HG03558 (cell line): ENCODE data around the gene MALAT1.

Experiments used
- ATAC-seq: cut with Tn5 transposase; IDR thresholded peaks from one replicate; pipeline ENCODE4 v1.9.1; 2021; ENCODE audit warnings: moderate number of reproducible peaks; ENCODE audit not compliant: unreplicated experiment; ENCODE audit errors: extremely low read depth

MALAT1 gene

DNA sequence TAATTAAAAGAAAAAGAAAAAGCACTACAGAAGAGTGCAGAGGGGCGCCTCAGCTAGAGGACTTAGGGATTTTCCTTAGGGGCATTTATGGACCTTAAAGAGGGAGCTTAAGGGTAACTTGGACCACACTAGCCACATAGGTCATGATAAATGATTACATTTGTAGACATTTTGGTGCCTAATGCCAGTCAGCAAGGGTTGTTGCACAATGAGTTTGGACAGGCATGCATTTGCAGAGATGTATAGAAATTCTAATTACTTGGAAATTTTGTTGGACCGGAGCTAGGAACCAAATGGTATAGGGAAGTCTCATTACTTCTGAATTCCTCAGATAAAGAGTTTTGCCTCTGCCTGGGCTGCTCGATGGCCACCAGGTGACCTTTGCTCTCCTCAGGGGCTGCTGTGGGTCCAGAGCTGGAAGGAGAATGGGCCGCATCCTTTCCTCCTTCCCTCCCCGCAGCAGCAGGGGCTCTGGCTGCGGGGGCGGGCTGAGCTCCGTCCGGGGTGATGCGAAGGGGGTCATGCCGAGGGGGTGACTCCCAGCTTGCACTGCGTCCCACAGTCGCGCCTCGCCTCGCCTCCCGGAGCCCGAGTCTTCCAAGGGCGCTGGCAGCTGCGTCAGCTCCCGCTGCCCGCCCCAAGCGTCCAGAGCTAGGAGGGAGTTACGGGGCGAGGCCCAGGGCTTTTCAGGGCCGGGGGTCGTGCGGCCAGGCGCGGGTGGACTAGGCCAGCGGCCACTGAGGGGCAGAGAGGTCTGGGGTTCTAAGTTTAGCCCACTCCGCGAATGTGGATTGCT lies 20.3 kb upstream of the MALAT1 start:
- no peak for ATAC-seq

DNA sequence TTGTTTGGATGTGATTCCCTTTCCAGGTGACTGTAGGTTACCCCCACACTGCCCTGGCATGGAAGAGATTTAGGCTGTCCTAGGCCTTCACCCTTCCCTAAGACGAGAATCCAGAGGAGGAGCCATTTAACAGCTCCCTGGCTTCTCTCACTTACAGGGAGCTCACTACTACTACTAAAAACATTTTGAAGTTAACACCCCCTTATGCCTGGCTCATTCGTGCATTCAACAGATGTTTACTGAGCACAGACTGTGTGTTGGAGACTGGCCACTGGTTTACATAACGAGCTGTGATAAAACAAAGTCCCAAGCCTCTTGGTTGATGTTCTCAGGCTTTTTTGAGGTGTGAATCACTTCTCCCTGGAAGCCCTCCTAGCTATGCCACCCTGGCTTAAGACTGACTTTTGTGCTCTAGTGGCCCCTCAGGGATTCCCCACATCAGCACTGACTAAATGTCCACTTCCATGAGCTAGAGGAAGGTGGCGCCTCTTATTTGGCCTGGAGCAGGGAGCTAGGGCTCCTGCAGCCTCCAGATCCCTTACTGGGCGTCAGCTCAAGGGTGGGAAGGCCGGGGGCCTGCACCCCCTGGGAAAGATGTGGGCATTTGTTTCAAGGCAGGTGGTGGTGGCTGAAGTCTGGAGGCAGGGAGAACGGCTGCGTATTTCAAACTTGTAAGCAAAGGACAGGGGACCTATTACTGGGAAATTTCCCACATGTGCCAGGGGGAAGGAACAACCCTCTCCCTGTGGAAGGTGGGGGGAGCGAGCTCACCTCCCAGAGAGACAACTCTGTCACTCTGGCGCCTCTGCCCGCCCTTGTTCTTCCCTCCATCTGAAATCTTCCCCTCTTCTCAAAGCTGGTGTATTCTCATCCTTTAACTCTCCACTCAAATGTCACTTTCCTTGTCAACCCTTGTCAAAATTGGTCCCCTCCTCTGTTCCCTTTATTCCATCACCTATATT lies 19.4 kb upstream of the MALAT1 start:
- no peak for ATAC-seq

DNA sequence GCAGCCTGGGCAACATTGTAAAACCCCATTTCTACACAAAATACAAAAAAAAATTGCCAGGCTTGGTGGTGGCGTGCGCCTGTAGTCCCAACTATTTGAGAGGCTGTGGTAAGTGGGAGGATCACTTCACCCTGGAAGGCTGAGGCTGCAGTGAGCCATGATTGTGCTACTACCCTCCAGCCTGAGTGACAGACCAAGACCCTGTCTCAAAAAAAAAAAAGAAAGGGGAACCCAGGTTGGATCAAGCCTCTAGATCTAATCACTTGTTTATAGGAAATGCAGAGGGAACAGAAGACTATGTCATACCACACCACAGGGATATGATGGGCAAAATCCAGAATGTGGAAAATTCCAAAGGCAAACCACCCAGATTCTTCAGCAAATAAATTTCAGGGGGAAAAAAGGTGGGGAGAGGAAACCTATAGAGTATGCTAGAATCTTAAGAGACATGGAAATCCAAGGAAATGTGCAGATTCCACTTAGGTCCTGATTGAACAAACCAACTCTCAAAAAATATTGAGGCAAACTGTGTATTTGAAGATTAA lies 16.5 kb upstream of the MALAT1 start:
- no peak for ATAC-seq

DNA sequence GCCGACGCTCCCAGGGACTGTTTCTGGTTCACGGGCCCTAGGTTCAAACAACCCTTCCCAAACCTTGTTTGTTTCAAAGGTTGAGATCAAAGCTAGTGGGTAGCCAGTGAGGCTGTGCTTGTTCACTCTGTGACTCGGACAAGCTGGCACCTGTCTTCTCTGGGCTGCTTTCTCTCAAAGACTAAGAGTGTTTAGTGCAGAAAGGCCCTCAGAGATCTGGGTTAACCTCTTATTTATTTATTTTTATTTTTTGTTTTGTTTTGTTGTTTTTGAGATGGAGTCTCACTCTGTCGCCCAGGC lies 13.0 kb upstream of the MALAT1 start:
- no peak for ATAC-seq

DNA sequence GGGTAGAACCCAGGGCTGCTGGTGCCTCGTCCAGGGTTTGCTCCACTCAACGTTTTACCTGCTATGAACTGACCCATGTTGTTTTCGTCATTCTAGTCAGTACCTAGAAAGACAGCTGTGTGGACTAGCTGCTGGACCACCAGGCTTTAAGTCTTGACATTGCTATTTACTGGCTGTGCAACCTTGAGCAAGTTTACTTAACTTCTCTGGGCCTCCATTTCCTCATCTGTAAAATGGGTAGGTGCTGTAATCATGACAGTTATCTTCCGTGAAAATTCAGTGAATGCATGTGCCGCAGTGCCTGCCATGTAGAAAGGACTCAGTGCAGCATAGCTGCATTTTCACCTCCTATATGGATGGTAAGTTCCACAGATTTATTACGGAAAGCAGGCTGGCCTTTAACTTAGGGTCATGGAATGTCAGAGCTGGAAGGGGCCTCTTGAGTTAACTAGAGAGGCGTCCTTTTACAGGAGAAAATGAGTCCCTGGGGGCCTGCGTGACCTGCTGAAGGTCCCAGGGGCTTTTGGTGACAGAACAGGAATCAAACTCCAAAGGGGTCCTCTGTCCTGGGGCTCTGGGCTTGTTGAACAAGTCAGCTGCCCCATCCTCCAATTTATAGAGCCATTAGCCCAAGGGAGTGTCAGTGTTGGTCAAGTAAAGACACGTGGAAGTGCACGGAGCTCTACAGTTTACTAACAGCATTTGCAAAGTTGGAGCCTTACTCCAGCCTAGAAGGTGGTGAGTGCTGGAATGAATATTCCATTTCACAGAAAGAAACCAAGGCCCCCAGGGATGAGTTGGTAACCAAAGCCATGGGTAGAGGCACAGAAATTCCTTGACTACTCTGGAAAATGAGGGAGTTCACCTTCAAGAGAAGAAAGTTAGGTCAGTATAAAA lies 12.0 kb upstream of the MALAT1 start:
- ATAC-seq, result no peak

DNA sequence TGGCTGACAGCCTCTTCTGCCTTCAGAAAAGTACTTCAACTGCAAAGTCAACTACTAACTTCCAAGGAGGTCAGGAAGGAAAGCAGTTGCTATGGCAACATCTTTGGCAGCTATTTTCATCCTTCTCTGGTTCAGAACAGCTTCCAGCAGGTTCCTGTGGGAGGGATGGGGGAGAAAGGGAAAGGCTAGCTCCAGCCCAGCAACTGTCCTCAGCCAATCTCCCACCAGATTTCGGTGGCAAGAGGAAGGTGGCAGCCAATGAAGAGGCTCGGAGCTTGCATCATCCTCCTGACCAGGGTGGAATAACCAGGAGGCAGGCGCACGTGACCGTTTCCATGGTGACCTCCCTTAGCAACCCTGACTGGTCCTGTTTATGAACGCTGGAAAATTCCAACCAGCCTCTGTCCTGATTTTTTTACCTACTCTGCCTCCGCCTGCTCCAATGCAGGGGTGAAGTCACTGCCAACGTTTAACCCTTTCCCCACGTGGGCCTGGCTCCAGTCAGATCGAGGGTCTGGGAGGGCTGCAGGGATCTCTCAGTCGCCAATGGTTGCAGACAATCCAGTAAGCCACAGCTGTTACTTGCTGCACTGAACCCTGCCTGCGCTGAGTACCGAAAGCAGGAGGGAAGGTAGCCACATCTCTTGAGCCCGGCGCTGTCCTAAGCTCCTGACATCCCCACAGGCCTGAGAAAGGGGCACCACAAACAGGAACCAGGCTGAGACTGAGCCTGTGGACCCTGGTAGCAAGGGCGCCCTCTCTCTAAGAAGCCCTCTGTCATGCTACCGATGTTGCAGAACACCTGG lies 11.2 kb upstream of the MALAT1 start:
- ATAC-seq, result no peak

DNA sequence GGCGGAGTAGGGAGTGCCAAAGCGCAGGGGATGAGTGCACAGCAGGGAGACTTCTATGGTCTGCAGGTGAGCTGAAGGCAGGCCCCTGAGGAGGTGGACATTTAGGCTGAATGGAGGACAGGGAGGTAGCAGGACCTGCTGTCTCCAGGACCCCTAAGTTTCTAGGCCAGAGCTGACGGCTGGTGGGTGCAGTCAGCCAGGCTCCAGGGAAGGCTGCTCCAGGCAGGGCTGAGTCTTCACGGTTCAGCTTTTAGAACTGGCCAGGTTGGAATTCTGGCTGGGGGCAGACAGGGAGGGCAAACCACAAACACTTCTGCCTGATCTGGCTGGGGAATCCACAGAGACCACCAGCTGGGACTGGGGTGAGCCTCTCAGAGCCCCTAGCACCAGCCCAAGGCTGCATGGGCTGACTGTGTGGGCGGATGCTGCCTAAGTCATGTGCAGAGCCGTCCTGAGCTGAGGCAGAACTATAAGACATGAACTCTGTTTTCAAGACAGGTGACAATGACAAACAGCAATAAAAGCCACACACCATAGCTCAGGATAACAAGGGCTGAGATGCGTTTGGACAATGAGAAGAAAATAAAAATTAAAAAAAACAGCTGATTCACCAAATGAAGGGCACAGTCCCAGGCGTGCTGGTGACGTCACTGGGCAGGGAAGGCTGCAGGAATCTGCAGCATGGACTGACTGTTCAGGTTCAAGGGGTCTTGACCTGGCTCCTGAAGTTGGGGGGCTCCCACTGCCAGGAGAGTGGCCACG lies 10.4 kb upstream of the MALAT1 start:
- no peak for ATAC-seq

DNA sequence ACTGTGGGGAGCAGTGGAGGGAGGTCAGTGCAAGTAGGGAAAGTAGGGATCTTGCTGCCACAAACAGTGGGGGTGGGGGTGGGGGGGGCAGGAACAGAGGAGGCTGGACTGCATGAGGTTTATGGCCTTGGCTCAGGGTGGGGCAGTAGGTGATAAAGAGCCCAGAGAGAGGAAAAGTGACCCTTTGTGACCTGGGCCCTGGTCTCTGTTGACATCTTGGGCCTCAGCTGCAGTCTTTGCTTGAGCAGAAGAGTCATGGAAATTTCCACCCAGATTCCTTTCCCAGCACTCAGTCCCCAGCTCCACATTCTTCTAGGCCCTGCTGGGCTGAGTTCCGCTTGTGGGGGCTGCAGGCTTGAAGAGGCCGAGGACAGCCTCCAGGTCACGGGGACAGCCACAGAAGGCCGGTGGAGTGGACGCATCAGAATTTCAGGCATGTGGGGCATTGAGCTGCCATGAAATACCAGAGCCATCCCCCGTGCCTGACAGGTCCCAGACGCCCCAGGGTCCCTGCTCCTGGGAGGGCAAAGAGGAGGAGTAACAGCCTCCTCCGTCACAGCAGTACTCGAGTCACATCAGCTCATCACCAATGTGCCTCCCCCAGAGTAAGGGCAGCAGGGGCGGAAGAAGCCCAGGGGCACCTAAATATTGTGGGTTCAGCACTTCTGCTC lies 9.7 kb upstream of the MALAT1 start:
- no peak for ATAC-seq

DNA sequence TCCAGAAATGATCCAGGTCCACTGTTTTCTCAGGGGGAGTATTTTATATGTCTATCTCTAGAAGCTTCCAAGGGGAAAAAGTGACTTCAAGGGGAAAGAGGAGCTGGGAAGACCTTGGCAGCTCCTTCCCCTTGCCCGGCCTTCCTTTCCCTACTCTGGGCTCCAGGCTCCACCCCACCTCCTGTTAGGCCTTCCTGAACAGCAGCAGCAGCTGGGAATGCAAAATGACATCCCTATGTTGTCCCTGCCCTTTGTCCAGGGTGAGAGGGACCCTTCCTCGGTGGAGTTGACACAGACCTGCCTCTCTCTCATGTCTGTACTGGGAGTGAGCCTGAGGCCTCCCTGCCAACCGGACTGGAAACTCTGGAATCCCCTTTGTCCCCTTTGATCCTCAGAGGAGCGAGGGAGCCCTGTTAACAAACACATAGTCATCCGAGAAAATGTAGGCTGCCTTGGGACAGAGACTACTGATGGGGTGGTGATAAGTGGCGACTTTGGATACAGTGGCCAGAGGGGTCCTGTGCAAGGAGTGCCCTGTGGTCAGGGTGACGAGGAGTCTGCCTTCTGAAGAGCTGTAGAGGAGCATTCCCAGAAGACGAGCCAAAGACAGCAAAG lies 9.0 kb upstream of the MALAT1 start:
- no peak for ATAC-seq

DNA sequence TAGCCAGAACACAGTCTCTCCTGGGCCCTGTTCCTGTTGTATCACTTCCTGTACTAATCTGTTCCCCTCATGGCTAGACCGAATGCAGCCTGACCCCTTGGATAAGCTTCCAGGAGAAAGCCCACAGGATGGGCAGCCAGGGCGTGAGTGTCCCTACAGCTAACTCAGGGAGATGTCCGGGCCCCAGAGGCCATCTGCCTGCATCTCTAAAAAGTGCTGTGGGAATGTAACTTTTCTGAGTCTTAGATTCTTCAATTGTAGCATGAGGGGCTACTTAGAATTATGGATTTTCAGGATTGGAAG lies 7.7 kb upstream of the MALAT1 start:
- no peak for ATAC-seq

DNA sequence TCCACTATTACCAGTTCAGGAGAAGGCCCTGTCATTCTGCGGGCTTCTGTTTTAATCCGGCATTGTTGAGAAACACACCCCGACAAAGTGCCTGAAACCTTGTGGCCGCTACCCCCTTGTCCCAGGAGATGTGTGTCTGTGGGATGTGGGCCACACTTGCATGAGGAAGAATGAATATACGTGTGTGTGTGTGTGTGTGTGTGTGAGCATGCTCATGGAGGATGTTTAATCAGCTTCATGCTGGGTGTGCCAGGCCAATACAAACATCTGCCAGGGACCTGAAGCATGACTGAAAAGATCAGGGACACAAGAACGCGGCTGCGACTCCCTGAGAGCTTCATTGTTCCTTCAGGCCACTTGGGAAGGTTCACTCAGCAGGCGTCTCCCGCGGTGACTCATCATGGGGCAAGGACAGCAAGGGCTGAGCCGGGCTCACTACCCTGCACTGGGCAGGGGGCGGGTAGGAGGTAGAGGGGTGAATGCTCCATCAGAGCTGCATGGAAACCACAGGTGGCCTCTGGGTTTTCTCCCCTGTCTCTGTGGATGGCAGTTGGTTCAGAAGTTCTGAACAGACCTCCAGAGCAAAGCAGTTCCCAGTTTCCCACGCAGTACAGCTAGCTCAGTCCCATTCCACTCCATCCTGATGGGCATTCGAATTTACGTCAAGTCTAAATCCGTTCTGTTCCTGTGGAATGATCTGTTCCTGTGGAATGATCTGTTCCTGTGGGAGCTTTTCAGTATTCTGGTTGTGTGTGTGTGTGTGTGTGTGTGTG lies 7.0 kb upstream of the MALAT1 start:
- no peak for ATAC-seq

DNA sequence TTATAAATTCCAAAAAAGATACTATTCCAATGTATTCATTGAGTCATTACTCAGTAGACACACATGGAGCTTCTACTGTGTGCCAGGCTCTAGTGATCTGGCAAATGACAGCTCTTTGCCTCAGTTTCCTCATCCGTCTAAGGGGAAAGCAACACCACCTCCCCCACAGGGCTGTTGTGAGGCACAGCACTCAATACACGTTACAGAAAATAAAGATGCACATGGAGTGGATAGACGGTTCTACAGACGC lies 6.5 kb upstream of the MALAT1 start:
- ATAC-seq, result no peak

DNA sequence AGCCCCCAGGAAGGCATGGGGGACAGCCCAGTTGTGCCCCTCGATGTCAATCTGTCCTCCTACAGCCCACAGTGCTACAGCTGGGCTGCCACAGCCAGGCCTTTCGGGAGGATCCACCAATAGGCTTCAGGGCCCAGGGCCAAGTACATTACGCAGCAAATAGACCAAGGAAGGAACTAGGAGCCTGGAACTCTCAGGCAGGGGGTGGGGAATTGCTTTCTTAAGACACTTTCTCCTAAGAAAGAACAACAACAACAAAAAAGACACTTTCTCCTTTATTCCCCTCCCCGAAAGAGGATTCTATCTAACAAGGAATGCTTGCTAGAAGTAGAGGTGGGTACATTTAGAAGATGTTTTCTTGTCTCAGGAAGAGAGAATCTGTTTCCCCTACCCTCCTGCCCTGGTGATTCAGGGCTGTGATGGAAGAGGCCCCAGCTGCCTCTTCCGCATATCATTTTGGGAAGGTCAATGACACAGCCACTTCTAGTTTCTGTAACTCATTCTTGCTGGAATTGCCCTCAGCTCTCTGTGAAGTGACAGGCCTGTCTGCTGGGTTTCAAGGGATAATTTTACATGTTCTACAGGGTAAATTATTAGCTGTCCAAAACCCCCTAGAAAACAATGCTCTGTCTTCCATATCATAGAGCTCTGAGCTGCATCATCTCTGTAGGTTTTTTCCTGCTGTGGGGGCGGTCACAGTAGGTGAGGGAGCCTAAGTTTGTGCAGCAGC lies 6.0 kb upstream of the MALAT1 start:
- ATAC-seq, result no peak

DNA sequence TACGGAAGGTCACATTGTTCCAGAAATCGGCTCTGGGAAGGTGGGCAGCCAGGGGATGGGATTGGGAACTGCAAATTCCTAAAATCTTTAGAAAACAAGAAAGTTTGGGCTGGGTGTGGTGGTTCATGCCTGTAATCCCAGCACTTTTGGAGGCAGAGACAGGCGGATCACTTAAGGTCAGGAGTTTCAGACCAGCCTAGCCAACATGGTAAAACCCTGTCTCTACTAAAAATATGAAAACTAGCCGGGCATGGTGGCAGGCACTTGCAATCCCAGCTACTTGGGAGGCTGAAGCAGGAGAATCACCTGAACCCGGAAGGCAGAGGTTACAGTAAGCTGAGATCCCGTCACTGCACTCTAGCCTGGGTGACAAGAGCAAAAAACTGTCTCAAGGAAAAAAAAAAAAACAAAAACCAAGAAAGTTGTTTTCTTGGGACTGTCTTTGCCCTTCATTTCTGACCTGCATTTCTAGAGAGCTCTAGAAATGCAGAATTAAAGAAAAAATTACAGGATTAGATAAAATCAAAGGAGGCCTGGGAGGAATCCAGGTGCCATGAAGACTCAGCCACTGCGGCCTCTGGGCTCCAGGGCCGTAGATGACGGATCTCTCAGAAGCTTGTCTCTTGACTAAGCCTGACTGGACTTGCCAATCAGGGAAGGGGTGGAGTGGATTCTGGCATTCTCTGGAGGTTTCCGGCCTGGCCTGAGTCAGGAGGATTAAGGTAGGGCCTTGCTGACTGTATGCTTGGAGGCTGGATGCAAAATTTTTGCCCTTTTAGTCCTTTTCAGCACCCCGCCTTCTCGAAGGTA lies 5.3 kb upstream of the MALAT1 start:
- no peak for ATAC-seq

DNA sequence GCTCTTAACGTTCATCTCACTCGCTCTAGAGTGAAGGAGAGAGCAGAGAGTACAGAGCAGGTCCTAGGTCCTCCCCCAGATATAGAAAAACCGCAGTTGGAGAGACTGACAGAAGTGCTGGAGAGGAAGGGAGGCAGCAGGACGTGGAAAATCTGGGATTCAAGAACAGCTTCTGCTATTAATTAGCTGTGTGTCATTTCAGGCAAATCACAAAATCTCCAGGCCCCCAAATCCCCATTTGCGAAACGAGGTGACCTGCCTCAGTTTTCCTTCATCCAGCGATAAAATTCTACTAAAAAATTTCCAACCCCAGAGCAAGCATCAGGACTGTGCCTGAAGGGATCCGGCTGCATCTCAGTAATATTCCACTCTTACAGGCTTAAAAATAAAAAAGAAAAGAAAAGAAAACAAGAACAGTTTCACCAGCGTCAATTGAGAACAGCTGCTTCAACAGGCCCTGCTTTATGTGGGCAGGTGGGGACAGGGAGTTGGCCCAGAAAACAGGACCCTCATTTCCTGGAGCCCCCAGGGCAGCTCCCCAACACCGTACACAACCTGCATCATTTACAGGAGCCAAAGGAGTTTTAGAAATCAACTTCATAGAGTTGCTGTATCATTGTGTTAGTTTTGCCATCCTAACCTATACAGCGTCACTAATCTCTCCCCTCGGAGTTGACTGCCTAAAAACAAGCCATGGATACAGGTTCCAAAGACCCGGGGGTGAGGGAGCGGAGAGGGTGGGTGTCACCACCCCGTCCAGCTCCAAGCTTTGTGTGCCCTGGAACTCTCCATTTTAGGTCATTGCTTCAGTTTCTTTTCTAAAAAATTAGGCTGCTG lies 2.3 kb upstream of the MALAT1 start:
- no peak for ATAC-seq
